ENCODE measurements around the gene KATNAL1. TPM values are rescaled to one million over a fixed set of nuclear protein-coding genes. Genes with fewer than 3 reads are reported as not detected.

KATNAL1 gene
- total and polyA plus RNA-seq, 2 of the 4 experiments (the other 2 are of a cell fraction) = 6.9 to 16.8 TPM

DNA sequence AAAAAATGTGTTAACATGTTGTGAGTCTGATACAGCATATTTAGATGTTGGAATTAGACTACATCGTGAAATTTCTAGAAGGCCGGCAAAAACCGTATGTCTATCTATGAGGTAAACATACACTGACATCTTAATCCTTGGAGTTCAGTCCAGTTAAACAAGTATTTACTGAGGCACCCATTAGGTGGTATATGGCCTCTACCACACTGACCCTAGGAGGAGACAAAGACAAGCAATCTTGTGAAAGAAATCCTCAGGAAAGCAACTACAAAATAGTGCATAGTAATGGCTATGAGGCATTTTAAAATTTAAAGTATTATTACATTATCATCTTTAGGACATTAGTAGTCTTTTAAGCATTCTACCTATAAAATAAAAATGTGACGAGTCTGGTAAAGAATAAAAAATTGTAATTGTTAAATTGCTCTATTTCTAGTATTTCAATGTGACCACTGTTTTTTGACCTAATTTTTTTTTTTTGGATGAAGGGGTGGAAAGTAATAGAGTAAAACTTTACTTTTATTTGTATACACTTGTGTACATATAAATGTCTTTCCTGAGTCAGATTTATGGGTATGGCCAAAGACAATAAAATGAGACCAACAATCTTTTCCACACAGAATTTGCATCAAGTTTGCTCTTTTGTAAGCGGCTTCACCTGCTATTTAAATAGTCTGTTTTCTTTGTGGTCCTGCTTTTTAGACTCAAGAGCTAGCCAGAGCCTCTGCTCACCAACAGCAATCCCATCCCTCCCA lies 50.5 kb downstream of the KATNAL1 start:
- Histone ChIP-seq H3K36me3 (ENCODE audit: control insufficient read depth, insufficient read depth, low read length) (no peaks in the 10 kb centered on the region), H4K20me1 (ENCODE audit: insufficient read depth, low read length) (peaks cover 5% of the 10 kb centered on the region; the same call in 1 of the 2 replicates), H3K4me1 (ENCODE audit: control insufficient read depth, insufficient read depth, low read length) (peaks cover 8% of the 10 kb centered on the region), H4K91ac (ENCODE audit: insufficient read depth, low read depth, low read length) (no peak overlapping the region), H3K56ac (ENCODE audit: extremely low read depth, insufficient read depth, low read length) (no peak overlapping the region), H2AFZ (replicated peaks; ENCODE audit: low read length, poor library complexity) (no peak overlapping the region), H4K8ac (ENCODE audit: low read depth in 2 of 2, low read length in 2 of 2) (no peak overlapping the region), H3K4me2 (ENCODE audit: low read depth, low read length) (no peak overlapping the region), H3K27me3 (ENCODE audit: control insufficient read depth, insufficient read depth, low read length) (no peaks in the 10 kb centered on the region), H3K27ac (ENCODE audit: insufficient read depth, low read length) (no peak overlapping the region), H2BK5ac (ENCODE audit: low read depth, low read length, poor library complexity, severe bottlenecking) (no peak overlapping the region), H3K18ac (ENCODE audit: low read depth, low read length) (no peak overlapping the region), H3K4ac (ENCODE audit: low read depth, low read length) (no peak overlapping the region), H2BK15ac (ENCODE audit: low read depth, low read length) (no peak overlapping the region; the same call in 2 of the 3 replicates), H2BK20ac (ENCODE audit: low read depth, low read length) (no peak overlapping the region), H3K14ac (replicated peaks; ENCODE audit: low read depth, low read length) (no peak overlapping the region), H3K79me1 (ENCODE audit: low read depth in 1 of 2, low read length in 2 of 2) (peaks cover 14 to 23% of the 10 kb centered on the region in 2 experiments), H3K9me3 (ENCODE audit: control insufficient read depth, insufficient read depth, low read length) (no peaks in the 10 kb centered on the region), H3K4me3 (ENCODE audit: insufficient read depth, low read depth, low read length) (no peak overlapping the region), H2AK9ac (replicated peaks; ENCODE audit: low read depth, low read length, poor library complexity) (peak overlapping the region; percentile 12), H2AK5ac (ENCODE audit: low read depth, low read length) (no peak overlapping the region), H2BK120ac (ENCODE audit: low read depth, low read length) (no peak overlapping the region), H4K5ac (ENCODE audit: low read depth, low read length) (no peak overlapping the region), H3K23ac (ENCODE audit: low read depth, low read length) (no peak overlapping the region), H3K9me1 (ENCODE audit: insufficient read depth, low read length) (peaks cover 5% of the 10 kb centered on the region), H3K9ac (ENCODE audit: low read depth, low read length) (no peak overlapping the region)
- WGBS, 2 experiments (ENCODE audit: extremely low coverage in 2 of 2, insufficient read length in 1 of 2) = no CpG with 5 or more reads among the region's 5 CpGs
- ChIA-PET POLR2A (ENCODE audit: unreplicated experiment) (no interaction called here), CTCF (no interaction called here)
- intact Hi-C loops (cut with micrococcal nuclease) (loop anchor here (10.0 kb wide), 1 partner anchor 358 kb away; the partner anchor contains the start of gene USPL1), dilution Hi-C loops (cut with HindIII; ENCODE audit: low sequenced_read_pairs, unreplicated experiment) (no loop called here), in situ Hi-C loops (cut with MboI; ENCODE audit: low sequenced_read_pairs) (no loop called here)
- BruUV-seq (replicated peaks) = no TSS peak
- no peak for DNase-seq
- no peak for ATAC-seq (ENCODE audit: low read depth)
- no peak for TF ChIP-seq CEBPB (IDR thresholded peaks at IDR 0.05; ENCODE audit: low read depth, low read length)
- no peak for TF ChIP-seq MAZ (IDR thresholded peaks at IDR 0.05; ENCODE audit: borderline replicate concordance, low read depth, low read length)
- peak; percentile 22; the same call in 1 of the 2 replicates for TF ChIP-seq RAD21 (IDR thresholded peaks at IDR 0.05; ENCODE audit: low read length)

Data from IMR-90 (cell line).